OCI-LY7 (cell line): ENCODE data around the gene RNF13. TPM values are rescaled to one million over a fixed set of nuclear protein-coding genes. Genes with fewer than 3 reads are reported as not detected.

Source experiments
- BruUV-seq: library from RNA; stranded (reverse); fragments of 400-500 nt; replicated peaks from 2 replicates; lab custom pipeline; 2021; lab: Mats Ljungman, UMichigan
- CTCF ChIA-PET: fragments of 300-600 bp; sonication (Branson Sonifier 250); formaldehyde crosslinking; loops from one replicate; lab custom pipeline; 2022; ENCODE audit warnings: antibody characterized with exemption; ENCODE audit not compliant: unreplicated experiment; lab: Charles Lee
- POLR2A ChIA-PET: fragments of 300-600 bp; sonication (Branson Sonifier 250); formaldehyde crosslinking; loops from one replicate; lab custom pipeline; 2022; ENCODE audit warnings: antibody characterized with exemption; lab: Charles Lee
- DNase-seq: peaks from one replicate; pipeline ENCODE4 v3.0.0-alpha.2; 2015; ENCODE audit warnings: low spot score
- H2AFZ ChIP-seq: fragments of 200-600 bp; sonication (generic), shearing (Covaris generic); 2 replicates; pipeline ENCODE4 v1.6.1; 2014; ENCODE audit warnings: mild to moderate bottlenecking, antibody characterized with exemption, low read length, moderate library complexity
- H3K27ac ChIP-seq: fragments of 200-600 bp; sonication (generic); 2 replicates; pipeline ENCODE4 v1.5.1; 2014; ENCODE audit warnings: mixed run types, low read depth, mild to moderate bottlenecking, moderate library complexity, low read length, inconsistent platforms; ENCODE audit not compliant: poor library complexity, severe bottlenecking
- H3K36me3 ChIP-seq: fragments of 200-600 bp; sonication (generic); 2 replicates; pipeline ENCODE4 v1.6.1; 2014; ENCODE audit warnings: mild to moderate bottlenecking, antibody characterized with exemption, low read length, moderate library complexity, mixed read lengths; ENCODE audit not compliant: insufficient read depth
- H3K4me1 ChIP-seq: fragments of 200-600 bp; sonication (generic); 2 replicates; pipeline ENCODE4 v1.5.1; 2014; ENCODE audit warnings: mild to moderate bottlenecking, low read length; ENCODE audit not compliant: insufficient read depth, poor library complexity, severe bottlenecking
- H3K4me2 ChIP-seq: fragments of 200-600 bp; sonication (generic); 2 replicates; pipeline ENCODE4 v1.6.1; 2014; ENCODE audit warnings: mild to moderate bottlenecking, low read length
- H3K4me3 ChIP-seq: fragments of 200-600 bp; sonication (generic); 2 replicates; pipeline ENCODE4 v1.5.1; 2014; ENCODE audit warnings: mild to moderate bottlenecking, low read depth, low read length; ENCODE audit not compliant: poor library complexity, severe bottlenecking
- H3K79me2 ChIP-seq: fragments of 200-600 bp; sonication (generic); 2 replicates; pipeline ENCODE4 v1.6.1; 2016; ENCODE audit warnings: low read depth, mild to moderate bottlenecking, low read length, moderate library complexity, mixed read lengths; ENCODE audit not compliant: insufficient read depth
- H3K9me2 ChIP-seq: fragments of 200-600 bp; sonication (generic); 2 replicates; pipeline ENCODE4 v1.6.1; 2016; ENCODE audit warnings: mild to moderate bottlenecking, low read length, mixed read lengths; ENCODE audit not compliant: insufficient read depth
- H3K9me3 ChIP-seq: fragments of 200-600 bp; sonication (generic); 2 replicates; pipeline ENCODE4 v1.6.1; 2014; ENCODE audit warnings: mild to moderate bottlenecking, mixed run types, low read length, mixed read lengths
- H4K20me1 ChIP-seq: fragments of 200-600 bp; sonication (generic); 2 replicates; pipeline ENCODE4 v1.6.1; 2014; ENCODE audit warnings: mild to moderate bottlenecking, antibody characterized with exemption, low read length, moderate library complexity, mixed read lengths; ENCODE audit not compliant: insufficient read depth
- EZH2phosphoT487 ChIP-seq: fragments of 200-600 bp; sonication (generic); IDR thresholded peaks from 2 replicates; pipeline ENCODE4 v1.6.1; 2018; ENCODE audit warnings: low read depth, borderline replicate concordance, mild to moderate bottlenecking, mixed run types, antibody characterized with exemption, low read length, moderate library complexity, mixed read lengths
- intact Hi-C: fragments of 100-400 bp; cut with micrococcal nuclease; formaldehyde crosslinking; loops from one replicate; pipeline ENCODE4 v1.10.0; 2022; ENCODE audit not compliant: unreplicated experiment
- total RNA-seq, 2 experiments: library from RNA; depleted of rRNA in 1 of 2; stranded (reverse); fragments of >200 nt in 1 of 2; shearing (Covaris generic) in 1 of 2; gene quantifications; 2 replicates each; pipeline ENCODE4 v1.2.3, GENCODE V29; 2014 to 2022
- TF ChIP-seq, protein P1 (sequence below): fragments of 200-600 bp; sonication (generic); conservative IDR thresholded peaks from 2 replicates; pipeline ENCODE4 v1.5.1; 2014; ENCODE audit warnings: mild to moderate bottlenecking, antibody characterized with exemption, low read length, moderate library complexity, mixed read lengths

RNF13 gene
- total RNA-seq, 2 experiments from 2014 or later, result 26.2 to 37.3 TPM

DNA sequence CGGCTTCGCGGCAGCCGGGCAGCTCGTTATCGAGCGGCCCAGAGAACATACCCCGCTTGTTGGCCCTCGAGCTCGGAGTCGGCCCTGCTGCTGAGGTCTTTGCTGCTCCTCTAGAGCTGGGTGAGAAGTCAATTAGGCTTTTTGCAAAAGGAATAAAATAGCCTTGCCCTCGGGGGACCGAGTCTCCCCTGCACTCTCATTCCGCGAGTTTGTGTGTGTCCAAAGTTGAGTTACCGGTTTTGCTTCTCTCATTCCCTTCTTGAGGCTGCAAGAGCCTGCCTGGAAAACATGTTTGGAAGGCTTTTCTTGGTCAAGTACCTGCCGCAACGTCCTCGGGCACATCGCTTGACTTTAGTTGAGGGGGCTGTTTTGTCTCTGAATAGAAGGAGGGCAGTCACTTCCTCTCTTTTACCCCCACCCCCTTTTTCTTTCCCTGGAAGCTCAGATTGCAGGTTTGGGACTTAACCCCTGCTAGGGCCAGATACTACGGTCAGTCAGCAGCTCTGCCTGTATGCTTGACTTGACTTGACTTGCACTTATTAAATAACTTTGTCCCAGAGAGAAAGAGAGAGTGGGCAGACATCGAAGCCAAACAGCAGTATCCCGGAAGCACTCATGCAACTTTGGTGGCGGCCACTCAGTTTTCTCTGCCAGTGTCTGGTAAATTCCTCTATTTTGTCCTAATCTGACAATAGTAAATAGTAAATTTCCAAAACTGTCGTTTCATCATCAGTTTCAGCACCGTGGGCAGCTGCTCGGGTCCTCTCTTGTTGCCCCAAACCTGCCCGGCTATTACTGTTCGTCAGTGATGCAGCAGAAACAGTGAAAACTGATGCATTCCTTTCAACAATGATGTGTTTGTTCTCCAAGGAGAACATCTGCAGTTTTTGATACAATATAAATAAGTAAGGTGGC is 609 bp downstream of the RNF13 start:
- peak; percentile 32 for DNase-seq
- Histone ChIP-seq H3K9me2 (no peaks in the 10 kb centered on the region), H3K79me2 (peaks cover 56% of the 10 kb centered on the region), H3K4me1 (peaks cover 35% of the 10 kb centered on the region), H3K9me3 (no peaks in the 10 kb centered on the region), H3K27ac (peak overlapping the region; percentile 77), H4K20me1 (peaks cover 20% of the 10 kb centered on the region), H3K4me2 (peak overlapping the region; percentile 85), H3K36me3 (no peaks in the 10 kb centered on the region; the same call in 1 of the 2 replicates), H3K4me3 (peak overlapping the region; percentile 87), H2AFZ (peak overlapping the region; percentile 99; the same call in 1 of the 2 replicates)
- intact Hi-C loops, result loop anchor here (2.0 to 5.0 kb wide), 5 partner anchors 159 to 1274 kb away; partner anchors contain the start of genes GYG1, MED12L, PFN2 and TSC22D2
- TF ChIP-seq, protein P1, sequence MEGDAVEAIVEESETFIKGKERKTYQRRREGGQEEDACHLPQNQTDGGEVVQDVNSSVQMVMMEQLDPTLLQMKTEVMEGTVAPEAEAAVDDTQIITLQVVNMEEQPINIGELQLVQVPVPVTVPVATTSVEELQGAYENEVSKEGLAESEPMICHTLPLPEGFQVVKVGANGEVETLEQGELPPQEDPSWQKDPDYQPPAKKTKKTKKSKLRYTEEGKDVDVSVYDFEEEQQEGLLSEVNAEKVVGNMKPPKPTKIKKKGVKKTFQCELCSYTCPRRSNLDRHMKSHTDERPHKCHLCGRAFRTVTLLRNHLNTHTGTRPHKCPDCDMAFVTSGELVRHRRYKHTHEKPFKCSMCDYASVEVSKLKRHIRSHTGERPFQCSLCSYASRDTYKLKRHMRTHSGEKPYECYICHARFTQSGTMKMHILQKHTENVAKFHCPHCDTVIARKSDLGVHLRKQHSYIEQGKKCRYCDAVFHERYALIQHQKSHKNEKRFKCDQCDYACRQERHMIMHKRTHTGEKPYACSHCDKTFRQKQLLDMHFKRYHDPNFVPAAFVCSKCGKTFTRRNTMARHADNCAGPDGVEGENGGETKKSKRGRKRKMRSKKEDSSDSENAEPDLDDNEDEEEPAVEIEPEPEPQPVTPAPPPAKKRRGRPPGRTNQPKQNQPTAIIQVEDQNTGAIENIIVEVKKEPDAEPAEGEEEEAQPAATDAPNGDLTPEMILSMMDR, result no peak
- no peak for TF ChIP-seq EZH2phosphoT487
- TSS peak; percentile 49 for BruUV-seq
- POLR2A ChIA-PET, result interaction anchor here (0.6 to 1.5 kb wide), 6 partner anchors 9 to 405 kb away, joined by 3 to 5 read pairs (median 4); no protein-coding TSS in a partner anchor
- CTCF ChIA-PET, result no interaction called here

DNA sequence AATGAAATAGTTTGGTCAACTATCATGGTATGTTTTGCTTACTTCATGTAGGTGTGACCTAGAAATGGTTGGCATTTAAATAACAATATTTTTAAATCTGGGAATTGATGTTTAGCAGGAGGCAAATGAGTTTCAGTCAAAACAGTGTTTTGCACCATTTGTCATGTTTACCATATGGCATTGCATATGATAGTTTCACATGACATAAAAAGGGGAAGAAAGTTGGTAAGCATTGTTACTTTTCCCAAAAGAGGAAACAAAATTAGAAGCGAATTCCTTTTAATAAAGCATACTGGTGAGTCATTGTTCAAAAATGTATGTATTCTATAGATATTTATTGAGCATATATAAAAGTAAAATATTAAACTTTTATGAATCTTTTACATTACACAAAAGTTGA is 2.3 kb downstream of the RNF13 start:
- Histone ChIP-seq H3K79me2 (peaks cover 73% of the 10 kb centered on the region), H3K9me2 (no peaks in the 10 kb centered on the region), H3K4me2 (peak overlapping the region; percentile 85), H2AFZ (no peak overlapping the region), H4K20me1 (peaks cover 20% of the 10 kb centered on the region), H3K4me1 (peaks cover 30% of the 10 kb centered on the region), H3K36me3 (no peaks in the 10 kb centered on the region; the same call in 1 of the 2 replicates), H3K9me3 (no peaks in the 10 kb centered on the region), H3K4me3 (peak overlapping the region; percentile 87), H3K27ac (no peak overlapping the region)
- no TSS peak for BruUV-seq
- intact Hi-C loops, result no loop called here
- DNase-seq, result peak; percentile 10
- ChIA-PET CTCF (interaction anchor here (0.9 kb wide), 1 partner anchor 10 kb away, joined by 4 read pairs; no protein-coding TSS in a partner anchor), POLR2A (interaction anchor here (0.9 to 1.5 kb wide), 4 partner anchors 9 to 65 kb away, joined by 3 to 4 read pairs (median 4); no protein-coding TSS in a partner anchor)
- TF ChIP-seq EZH2phosphoT487, result no peak
- TF ChIP-seq, protein P1, result no peak
